HS-5 (cell line): Measurements from ENCODE around the gene ESYT1.
"Not testable (repeated sequence)": the region's sequence is repeated elsewhere in the genome, so short reads cannot be mapped to it uniquely, and the experiment has no call there.

ENCODE experiments used
- DNase-seq: peaks from one replicate; pipeline ENCODE4 v3.0.0-alpha.2; 2012; ENCODE audit warnings: low read depth

ESYT1 gene

DNA sequence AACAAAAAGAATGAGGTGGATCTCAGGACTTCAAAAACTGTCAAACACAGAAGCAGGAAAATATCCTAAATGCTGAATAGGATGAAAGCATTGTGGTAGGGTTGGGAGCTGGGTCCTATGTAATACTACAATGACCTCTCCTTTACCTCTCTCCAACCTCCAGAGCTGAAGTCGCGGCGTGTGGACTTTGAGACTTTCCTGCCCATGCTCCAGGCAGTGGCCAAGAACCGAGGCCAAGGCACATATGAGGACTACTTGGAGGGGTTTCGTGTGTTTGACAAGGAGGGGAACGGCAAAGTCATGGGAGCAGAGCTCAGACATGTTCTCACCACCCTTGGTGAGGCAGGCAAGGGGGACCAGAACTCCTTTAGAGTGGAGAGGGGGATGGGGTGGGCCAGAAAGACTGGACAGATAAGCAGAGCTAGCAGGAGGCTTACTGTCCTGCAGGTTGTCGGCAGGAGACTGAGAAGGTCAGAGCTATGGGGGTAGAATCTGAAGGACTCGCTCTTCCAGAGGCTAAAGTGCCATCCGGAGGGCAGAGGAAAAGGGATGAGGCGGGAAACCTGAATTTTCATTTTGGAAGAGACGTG lies 27.3 kb downstream of the ESYT1 start:
- DNase-seq, result no peak

DNA sequence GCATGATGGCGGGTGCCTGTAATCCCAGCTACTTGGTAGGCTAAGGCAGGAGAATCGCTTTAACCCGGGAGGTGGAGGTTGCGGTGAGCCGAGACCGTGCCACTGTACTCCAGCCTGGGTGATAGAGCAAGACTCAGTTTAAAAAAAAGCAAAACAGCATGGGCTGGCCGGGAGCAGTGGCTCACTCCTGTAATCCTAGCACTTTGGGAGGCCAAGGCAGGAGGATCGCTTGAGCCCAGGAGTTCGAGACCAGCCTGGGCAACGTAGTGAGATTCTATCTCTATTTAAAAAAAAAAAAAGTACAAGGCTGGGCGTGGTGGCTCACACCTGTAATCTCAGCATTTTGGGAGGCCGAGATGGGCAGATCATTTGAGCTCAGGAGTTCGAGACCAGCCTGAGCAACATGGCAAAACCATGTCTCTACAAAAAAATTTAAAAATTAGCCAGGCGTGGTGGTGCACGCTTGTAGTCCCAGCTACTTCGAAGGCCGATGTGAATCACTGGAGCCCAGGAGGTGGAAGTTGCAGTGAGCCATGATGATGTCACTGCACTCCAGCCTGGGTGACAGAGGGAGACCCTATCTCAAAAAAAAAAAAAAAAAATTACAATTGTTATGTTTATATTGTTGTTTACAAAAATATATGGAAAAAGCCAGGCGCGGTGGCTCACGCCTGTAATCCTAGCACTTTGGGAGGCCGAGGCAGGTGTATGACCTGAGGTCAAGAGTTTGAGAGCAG lies 28.6 kb downstream of the ESYT1 start:
- not testable (repeated sequence) for DNase-seq

DNA sequence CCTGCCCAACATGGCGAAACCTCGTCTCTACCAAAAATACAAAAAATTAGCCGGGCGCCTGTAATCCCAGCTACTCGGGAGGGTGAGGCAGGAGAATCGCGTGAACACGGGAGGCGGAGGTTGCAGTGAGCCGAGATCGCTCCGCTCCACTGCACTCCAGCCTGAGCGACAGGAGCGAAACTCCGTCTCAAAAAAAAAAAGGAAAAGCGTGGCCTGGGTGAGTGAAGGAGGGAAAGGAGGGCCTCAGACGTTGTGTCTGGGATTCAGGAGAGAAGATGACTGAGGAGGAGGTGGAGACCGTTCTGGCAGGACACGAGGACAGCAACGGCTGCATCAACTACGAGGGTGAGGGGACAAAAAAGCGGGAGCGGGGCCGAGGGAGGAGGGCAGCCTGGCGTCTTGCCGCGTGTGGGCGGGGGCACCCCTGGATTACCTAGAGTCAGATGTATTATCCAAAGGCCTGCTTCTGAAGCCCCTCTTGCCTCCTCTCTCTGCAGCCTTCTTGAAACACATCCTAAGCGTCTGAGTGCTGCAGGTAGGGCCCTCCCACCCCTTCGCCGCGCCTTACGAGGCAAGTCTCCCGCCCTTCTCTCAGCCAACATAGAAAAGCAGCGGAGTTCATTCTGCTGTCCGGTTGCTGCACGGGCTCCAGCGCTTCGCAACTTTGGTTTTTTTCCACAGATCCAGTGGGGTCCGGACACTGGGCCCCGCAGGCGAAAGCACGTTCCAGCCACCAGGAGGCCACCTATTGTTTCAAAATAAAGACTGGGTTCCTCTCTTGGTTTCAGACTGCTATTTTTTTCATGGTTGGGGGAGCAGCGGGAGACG lies 29.3 kb downstream of the ESYT1 start:
- DNase-seq, result peak; percentile 74

DNA sequence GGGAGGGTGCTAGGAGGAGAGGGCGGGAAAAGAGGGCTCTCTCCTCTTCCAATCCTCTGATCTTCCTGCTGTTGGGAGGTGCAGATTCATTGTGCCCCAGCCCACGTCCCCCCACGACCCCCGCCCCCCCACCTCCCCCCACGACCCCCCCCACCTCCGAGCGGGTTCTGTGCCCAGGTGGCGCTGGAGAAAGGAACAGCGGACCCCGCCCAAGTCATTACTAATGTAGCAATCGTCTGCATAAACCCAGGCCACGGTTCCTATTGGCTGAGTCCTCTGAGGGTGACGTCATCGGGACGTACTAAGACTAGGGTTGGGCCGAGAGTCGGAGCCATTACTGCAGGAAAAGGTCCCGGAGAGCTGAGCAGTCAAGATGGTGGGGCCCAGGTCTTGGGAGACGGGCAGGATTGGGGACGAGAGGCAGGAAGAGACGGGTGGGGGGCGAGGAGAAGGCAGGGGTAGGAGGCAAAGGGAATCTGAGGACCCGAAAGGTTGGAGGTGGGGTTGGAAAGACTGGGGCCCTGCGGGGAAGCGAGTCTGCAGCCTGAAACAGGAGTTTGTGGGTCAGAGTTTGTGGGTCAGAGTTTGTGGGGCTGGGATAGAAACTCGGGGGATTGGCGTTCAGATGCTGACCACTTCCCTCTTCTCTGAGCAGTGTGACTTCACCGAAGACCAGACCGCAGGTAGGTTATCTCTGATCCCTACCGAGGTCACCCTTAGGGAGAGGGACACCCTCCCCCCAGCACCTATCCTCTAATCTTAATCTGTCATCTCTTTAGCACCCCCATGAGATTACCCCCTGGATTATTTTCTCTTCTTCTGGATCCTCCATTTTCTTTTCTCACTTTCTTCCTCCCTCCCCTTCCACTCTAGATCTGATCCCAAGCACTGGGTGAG lies 30.2 kb downstream of the ESYT1 start, which contains the start of gene MYL6:
MYL6 (plus strand) TSS at position 331 of the 897 bp plus-strand sequence; CDS start at position 374, 43 bp downstream.
- peak; percentile 97 for DNase-seq

DNA sequence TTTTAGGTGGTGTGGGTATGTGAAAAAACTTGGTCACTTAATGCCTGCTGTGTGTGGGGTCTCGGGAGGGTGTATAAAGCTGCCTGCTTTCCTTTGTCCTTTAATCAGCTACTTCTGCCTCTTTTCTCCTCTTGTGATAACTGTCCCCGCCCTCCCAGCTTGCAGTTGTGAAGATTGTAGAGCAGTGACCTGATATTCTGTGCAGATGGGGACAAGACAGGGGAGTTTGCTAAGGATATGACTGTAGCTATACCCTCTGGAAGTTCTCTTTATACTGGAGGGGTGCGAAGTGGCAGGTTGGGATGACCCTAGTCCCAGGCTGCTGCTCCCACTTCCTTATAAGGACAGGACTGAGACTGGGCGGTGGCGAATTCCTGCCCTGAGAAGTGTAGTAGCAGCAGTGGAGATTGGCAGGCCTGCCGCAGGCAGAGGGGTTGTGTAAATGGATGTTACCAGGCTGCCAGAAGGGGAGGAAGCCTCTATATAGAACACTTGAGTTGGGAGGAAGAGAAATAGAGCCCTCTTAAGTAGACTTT lies 30.9 kb downstream of the ESYT1 start:
- no peak for DNase-seq

DNA sequence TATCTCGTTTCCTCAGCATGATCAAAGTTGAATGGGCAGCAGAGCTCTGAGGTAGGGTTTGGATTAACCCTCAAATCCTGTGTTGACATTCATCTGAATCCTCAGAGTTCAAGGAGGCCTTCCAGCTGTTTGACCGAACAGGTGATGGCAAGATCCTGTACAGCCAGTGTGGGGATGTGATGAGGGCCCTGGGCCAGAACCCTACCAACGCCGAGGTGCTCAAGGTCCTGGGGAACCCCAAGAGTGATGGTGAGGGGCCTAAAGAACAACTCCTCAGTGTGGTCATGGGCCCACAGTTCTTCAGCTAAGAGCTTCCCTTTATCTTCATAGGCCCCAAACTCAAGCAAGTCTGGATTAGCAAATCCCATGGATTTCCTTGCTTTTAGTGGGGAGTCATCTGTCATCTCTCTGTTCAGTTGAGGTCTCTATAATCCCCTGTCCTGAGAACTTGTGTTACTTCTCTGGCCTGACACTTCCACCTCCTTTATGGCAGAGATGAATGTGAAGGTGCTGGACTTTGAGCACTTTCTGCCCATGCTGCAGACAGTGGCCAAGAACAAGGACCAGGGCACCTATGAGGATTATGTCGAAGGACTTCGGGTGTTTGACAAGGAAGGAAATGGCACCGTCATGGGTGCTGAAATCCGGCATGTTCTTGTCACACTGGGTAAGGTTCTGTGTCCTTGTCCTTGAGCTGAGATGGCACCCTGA lies 31.6 kb downstream of the ESYT1 start:
- no peak for DNase-seq

DNA sequence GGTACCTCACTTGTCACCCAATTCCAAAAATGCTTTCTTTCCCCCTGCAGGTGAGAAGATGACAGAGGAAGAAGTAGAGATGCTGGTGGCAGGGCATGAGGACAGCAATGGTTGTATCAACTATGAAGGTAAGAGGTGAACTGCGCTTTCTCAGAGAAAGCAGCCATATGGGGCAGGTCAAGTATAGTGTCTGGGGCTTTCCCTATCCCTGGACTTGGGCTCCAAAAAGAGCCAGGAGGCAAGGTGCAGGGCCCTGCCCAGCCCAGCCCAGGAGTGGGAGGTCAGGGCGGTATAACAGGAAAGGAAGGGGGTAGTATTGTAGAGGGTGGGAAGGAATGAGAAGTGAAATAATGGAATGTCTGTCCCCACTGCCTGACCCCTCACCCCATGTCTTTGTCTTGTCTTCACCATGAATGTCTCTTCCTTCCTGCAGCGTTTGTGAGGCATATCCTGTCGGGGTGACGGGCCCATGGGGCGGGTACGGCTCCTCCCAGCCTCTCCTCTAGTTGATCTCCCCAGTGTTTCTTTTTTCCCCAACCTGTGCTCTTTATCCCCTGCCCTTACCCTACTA lies 32.2 kb downstream of the ESYT1 start:
- no peak for DNase-seq

DNA sequence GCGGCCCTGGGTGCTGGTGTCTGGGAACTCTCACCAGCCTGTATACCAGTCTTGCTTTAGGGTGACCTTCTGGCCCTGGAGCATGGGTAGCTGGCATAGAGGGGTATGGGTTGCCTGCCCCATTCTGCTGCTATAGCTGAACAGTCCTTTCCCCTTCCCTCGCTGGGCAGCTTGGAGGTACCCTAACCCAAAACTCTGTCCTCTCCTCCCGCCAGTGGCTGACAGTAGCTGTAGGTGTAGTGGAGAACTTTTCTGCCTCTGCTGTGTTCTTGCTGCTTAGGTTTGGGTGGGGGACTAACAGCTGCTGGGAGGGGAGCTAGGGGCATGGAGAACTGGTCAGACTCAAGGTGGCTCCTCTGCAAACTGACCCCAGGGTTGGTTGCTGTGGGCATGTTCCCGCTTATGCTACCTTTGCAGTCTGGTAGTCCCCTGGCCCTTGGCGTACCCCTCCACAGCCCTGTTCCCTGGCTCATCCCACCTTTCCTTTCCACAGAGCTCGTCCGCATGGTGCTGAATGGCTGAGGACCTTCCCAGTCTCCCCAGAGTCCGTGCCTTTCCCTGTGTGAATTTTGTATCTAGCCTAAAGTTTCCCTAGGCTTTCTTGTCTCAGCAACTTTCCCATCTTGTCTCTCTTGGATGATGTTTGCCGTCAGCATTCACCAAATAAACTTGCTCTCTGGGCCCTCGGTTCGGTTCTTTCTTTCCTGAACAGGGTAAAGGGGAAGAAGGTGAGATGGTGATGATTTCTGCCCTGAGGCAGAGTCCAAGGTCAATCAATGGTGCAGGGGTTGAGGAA lies 33.0 kb downstream of the ESYT1 start:
- no peak for DNase-seq

DNA sequence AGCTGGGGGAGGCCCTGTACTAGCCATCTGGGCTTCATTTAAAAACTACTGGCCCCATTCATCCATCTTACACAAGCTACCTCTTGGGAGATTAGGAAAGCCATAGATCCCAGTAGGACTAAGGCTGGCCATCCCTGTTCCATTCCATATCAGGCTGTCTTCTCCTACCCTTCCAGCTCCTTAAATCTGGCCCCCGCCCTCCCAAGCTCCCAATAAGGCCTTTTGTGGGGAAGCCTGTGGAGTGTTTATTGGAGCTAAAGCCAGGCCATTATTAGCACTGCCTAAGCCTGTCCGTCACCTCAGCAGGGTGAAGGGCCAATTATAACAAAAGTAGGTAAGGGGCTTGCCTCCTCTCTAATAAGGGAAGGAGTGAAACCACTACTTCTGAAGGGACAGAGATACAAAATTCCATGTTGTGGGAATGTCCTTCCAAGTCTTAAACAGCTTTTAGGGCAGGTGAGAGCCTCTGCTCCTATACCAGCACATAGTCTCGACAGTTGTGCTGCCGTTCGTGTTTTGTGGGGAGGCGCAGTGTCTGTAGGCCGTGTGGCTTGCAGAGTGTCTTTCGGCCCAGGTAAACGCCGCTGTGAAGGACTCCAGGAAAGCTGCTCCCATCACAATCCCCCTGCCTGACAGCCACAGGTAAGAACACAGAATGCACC lies 33.8 kb downstream of the ESYT1 start:
- no peak for DNase-seq

DNA sequence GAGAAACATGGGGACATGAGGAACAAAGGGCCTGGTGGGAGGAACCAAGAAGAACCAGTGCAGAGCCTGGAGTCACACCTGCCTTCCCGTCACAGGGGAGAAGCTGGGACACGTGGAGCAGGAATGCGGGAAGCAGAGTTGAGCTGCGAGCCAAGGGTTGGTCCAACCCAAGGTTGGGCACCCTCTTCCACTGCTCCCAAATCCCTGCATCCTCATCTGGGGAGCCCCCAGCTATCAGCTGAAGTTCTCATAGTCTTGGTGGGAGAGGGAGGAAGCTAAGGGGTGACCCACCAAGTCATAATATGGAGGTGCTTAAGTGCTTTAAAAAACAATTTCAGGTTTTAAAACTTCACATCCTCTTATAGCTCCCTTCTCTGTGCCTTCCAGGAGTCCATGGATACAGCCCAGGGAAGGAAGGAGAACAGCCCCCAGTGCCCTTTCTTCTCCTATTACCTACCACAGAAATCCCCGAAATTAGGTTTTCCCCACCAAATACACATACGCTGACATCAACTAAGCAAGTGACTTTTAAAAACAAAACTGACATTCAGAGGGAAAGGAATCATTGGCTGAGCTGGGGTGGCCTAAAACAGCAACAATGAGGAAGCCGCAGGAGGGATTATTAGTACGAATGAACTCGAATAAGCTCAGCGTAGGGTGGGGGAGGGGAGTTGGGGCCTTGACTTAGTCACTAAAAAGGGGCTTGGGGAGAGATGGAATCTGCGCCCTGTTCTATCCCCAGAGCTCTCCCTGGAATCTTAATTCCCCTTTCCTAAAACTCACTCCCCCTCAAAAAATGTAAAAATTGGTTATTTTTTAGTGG lies 34.6 kb downstream of the ESYT1 start:
- no peak for DNase-seq

DNA sequence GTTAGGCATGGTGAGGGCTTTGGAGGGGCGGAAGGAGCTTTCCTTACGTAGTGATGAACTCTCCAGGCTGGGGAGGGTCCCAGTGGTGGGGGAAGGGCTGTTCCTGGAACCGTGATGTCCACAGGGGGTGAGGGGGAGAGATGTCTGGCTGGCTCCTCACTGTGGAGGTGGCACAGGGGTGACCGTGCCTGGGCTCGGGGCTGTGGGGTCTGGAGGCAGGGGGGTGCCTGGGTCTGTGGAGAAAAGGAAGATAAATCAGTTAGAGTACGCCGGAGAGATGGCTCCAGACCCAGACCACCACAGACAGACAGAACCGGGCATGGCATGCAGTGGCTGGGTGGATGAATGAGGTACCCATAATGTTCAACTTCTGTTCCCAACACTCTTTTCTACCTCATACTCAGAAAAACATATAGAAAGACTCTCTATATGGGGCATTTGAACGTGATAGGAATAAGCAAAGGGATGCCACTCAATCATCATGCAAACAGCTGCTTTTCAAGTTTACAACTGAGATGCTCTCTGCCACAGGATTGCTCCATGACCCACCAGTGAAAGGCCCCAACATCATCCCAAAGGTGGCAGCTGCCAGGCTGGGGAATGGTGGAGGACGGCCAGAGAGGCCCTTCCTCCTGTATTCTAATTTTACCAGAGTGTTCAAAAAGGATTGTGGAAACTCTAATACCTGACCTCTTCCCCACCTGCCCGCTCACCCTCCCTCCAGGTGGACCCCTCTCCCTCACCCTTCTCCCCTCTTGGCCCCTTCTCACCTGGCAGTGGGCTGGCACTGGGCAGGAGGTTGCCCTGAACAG lies 35.7 kb downstream of the ESYT1 start:
- no peak for DNase-seq

DNA sequence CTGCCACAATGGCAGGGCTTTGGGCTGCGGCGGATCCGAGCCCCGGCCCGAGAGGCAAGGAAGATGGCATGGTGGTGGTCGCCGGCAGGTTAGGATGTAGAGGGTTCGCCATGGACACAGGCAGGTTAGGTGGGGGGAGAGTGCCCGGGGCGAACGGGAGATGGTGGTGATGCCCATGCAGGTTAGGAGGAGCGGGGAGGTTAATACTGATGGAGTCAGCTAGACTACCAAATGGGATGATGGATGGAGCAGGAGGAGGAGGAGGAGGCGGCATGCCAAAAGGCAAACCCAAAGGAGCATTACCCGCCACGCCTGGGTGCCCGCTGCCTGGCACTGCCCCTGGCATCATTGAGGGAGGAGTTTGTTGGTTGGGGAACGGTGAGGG lies 36.3 kb downstream of the ESYT1 start:
- no peak for DNase-seq

DNA sequence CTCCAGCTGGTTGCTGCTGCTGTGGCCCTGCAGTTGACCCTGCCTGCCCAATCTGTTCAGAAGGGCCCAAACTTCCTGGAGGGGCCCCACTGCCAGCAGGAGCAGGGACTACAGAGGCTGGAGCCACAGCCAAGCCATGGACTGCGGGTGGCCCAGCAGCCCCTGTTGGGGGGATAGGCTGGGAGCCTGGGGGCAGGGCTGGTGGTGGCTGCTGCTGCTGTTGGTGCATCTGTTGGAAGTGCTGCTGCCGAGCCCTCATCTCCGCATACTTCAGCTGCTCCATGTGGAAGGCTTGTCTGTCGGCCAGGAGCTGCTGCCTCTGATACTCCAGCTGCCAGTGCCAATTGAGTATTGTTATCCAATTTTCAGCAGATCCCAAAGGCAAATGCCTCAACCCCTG lies 37.3 kb downstream of the ESYT1 start:
- DNase-seq, result no peak

DNA sequence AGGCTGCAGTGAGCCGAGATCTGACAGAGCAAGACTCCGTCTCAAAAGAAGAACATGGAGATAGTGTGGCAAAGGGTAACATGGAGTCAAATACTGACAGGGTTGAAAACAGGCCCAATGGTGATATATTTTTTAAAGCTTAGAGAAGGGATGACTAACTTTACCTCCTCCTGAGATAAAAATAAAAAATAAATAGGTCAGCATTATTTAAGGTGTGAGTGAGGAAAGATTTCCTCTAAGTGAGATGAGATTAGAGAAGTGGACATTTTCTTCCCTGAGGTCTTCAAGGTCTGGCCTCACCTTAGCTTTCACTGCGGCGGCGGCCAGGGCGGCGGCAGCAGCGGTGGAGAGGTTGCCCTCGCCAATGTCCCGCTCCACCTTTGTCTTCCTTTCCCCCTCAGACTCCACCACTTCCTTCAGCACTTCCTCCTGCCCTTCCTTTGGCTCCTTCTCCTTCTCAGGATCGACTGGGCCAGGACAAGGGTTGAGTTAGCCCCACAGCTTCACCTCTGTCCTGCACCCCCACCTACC lies 41.2 kb downstream of the ESYT1 start:
- no peak for DNase-seq

DNA sequence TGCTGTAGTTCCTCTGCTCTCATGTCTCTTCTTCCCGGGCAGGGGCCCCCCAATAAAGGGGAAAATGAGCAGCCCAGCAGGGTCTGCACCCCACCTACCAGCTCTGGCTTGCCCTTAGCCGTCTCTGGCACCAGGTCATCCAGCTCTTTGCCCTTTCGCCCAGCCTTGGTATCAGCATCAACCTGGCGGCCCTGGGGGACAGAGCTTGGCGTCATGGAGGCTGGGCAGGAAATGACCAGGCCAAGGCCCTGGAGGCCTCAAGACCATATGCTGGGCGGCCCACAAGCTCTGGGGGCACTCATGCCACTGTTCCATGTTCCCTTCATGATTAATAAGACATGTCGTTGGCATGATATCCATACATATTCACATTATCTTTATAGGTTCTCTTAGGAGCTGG lies 44.8 kb downstream of the ESYT1 start:
- DNase-seq, result no peak

DNA sequence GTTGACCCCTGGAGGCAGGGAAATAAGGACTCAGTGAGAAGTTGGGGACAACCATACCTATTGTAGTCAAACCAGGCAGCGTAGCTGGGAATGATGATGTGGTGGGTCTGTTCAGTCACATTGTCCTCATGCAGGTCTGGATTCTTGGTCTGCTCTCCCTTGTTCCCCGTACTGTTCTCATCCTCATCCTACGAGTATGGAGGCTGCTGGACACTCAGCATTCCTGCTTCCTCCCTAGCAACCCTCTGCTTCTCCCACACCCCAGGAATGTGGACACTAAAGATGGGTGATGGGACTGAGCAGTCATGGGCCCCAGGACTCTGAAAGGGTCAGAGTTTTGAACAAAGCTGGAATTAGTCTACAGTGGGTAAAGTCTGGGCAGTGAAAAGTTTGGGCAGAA lies 50.3 kb downstream of the ESYT1 start:
- no peak for DNase-seq

DNA sequence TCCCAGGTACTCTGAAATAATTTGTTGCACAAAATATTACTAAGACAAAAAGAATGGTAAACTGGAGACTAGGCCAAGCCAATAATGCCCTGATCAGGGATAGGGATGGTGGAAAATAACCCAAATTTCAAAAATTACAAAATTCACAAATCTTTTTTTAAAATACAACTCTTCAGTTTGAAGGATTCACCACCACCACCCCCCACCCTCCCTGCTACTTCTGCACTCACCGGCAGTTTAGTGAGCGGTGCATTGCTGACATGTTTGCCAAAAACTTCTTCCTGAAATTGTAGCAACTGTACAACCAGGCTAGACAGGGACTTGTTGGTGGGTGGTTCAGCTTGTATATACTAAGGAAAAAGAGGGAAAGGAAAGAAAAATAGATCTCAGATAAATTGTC lies 58.9 kb downstream of the ESYT1 start:
- DNase-seq, result no peak
